Brain pericyte (primary cell): Measurements from ENCODE around the gene PCDHGB2.
"Not testable (repeated sequence)": the region's sequence is repeated elsewhere in the genome, so short reads cannot be mapped to it uniquely, and the experiment has no call there.

Experiments
- DNase-seq: peaks from one replicate; pipeline ENCODE4 v3.0.0-alpha.2; 2012; ENCODE audit warnings: low read depth, low spot score

Gene PCDHGB2

DNA sequence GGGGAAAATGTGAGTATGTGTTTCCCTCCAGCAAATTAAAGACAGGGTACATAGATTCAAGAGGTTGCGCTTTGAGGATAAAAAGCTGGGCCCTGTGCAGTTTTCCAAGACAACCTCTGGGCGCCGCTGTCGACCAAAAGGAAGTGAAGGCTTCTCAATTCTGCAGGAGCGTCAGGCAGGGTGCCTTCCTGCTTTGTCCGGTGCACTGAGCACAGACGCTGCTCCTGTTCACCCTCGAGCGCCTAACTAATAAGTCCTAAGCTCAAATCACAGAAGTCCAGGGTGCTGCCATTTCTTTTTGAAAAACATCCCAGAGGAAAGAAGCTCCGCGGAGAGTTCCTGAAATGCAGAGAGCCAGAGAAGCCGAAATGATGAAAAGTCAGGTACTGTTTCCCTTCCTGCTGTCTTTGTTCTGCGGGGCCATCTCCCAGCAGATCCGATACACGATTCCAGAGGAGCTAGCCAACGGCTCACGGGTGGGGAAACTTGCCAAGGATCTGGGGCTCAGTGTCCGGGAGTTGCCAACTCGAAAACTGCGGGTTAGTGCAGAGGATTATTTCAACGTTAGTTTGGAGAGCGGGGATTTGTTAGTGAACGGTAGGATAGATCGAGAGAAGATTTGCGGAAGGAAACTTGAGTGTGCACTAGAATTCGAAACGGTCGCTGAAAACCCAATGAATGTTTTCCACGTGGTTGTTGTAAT lies 9.7 kb upstream of the PCDHGB2 start, which contains the start of gene PCDHGB1:
Gene PCDHGB1, plus strand, starts transcription at position 183 of the 703 bp plus-strand sequence. Its CDS starts 162 bp downstream, at position 345.
- no peak for DNase-seq

GRCh38 chr5:141351591-141351990 lies 8.2 kb upstream of the PCDHGB2 start:
- DNase-seq = no peak

DNA sequence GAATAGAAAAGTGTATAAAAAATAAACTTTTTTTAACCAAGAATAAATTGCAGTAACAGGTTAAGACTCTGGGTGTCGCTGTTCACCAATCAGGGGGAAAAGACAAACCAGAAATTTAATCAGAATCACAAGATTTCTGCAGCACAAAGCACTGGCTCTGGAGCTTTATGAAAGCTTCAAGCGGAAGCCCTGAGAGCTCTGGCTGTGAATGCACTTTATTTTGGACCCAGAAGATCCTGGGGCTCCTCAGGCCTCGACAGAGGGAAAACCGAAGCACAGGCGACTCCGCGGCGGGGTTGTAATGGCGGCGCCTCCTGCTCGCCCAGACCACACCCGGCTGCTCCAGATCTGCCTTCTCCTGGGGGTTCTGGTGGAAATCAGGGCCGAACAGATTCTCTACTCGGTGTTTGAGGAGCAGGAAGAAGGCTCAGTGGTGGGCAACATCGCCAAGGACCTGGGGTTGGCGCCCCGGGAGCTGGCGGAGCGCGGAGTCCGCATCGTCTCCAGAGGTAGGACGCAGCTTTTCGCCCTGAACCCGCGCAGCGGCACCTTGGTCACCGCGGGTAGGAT lies 4.8 kb upstream of the PCDHGB2 start, which contains the start of gene PCDHGA4:
Gene PCDHGA4, plus strand, starts transcription at position 122 of the 570 bp plus-strand sequence. Its CDS starts 87 bp downstream, at position 209.
- DNase-seq = no peak

- DNase-seq = no peak
These were observed 4.2 kb upstream of the PCDHGB2 start for GRCh38 chr5:141355641-141356040.

DNA sequence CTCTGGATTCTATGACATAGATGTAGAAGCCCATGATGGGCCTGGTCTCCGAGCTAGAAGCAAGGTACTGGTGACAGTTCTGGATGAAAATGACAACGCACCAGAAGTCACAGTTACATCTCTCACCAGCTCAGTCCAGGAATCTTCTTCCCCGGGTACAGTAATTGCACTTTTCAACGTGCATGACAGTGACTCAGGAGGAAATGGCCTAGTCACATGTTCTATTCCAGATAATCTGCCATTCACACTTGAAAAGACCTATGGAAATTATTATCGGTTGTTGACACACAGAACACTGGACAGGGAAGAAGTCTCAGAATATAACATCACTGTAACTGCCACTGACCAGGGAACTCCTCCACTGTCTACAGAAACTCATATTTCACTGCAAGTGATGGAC lies 3.7 kb upstream of the PCDHGB2 start:
- no peak for DNase-seq

DNA sequence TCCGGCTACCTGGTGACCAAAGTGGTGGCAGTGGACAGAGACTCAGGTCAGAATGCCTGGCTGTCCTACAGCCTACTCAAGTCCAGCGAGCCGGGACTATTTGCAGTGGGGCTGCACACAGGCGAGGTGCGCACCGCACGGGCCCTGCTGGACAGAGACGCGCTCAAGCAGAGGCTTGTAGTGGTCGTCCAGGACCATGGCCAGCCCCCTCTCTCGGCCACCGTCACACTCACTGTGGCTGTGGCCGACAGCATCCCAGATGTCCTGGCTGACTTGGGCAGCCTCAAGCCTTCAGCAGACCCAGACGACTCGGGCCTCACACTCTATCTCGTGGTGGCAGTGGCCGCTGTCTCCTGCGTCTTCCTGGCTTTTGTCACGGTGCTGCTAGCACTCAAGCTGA lies 2.8 kb upstream of the PCDHGB2 start:
- no peak for DNase-seq

GRCh38 chr5:141360685-141361084 lies 891 bp downstream of the PCDHGB2 start:
- no peak for DNase-seq

- DNase-seq = no peak
These were observed 2.9 kb downstream of the PCDHGB2 start for GRCh38 chr5:141362719-141363118.

DNA sequence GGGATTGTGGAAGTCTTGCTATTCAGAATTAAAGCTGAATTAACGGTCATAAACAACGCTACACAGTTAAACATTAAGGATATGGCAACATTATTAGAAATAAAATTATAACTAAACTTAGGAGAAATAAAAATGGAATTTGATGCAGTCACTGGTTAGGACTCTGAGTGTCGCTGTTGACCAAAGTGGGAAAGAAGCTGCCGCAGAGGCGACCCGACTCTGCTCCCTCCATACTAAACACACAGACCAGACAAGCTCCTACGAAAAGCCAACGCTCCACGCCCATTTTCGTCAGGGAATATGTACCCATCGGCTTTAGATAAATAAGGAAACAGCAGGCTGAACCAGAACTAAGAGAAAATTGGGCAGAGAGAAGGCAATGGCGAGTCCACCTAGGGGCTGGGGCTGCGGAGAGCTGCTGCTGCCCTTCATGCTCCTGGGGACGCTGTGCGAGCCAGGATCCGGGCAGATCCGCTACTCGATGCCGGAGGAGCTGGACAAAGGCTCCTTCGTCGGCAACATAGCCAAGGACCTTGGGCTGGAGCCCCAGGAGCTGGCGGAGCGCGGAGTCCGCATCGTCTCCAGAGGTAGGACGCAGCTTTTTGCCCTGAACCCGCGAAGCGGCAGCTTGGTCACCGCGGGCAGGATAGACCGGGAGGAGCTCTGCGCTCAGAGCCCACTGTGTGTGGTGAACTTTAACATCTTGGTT lies 4.3 kb downstream of the PCDHGB2 start, which contains the start of gene PCDHGA5:
Gene PCDHGA5, plus strand, starts transcription at position 211 of the 709 bp plus-strand sequence. Its CDS starts 169 bp downstream, at position 380.
- no peak for DNase-seq

DNA sequence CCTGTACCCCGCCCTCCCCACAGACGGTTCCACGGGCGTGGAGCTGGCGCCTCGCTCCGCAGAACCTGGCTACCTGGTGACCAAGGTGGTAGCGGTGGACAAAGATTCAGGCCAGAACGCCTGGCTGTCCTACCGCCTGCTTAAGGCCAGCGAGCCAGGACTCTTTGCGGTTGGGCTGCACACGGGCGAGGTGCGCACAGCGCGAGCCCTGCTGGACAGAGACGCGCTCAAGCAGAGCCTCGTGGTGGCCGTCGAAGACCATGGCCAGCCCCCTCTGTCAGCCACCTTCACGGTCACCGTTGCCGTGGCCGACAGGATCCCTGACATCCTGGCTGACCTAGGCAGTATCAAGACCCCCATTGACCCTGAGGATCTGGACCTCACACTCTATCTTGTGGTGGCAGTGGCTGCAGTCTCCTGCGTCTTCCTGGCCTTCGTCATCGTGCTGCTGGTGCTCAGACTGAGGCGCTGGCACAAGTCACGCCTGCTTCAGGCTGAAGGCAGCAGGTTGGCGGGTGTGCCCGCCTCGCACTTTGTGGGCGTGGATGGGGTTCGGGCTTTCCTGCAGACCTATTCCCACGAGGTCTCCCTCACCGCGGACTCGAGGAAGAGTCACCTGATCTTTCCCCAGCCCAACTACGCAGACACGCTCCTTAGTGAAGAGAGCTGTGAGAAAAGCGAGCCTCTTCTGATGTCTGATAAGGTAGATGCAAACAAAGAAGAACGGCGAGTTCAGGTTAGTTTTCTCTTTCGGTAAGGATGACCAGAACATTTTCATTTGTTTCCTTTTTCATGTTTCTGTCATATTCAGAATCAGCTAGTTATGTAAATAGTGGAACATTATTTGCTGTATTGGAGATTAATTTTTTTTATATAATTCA lies 6.5 kb downstream of the PCDHGB2 start:
- no peak for DNase-seq

- DNase-seq = no peak
These were observed 10.4 kb downstream of the PCDHGB2 start, which contains the start of gene PCDHGB3 for GRCh38 chr5:141369994-141370848. PCDHGB3 (plus strand) TSS chr5:141370242; CDS start chr5:141370395, 153 bp downstream.

GRCh38 chr5:141371572-141372475 lies 12.0 kb downstream of the PCDHGB2 start:
- no peak for DNase-seq

GRCh38 chr5:141373673-141374317 lies 14.0 kb downstream of the PCDHGB2 start, which contains the start of gene PCDHGA6:
PCDHGA6 (plus strand) TSS chr5:141373891; CDS start chr5:141374084, 193 bp downstream.
- DNase-seq = no peak

- no peak for DNase-seq
These were observed 14.8 kb downstream of the PCDHGB2 start for GRCh38 chr5:141374627-141375026.

GRCh38 chr5:141375444-141376155 lies 15.8 kb downstream of the PCDHGB2 start:
- not testable (repeated sequence) for DNase-seq

GRCh38 chr5:141382469-141383294 lies 22.9 kb downstream of the PCDHGB2 start, which contains the start of gene PCDHGA7:
PCDHGA7 (plus strand) TSS chr5:141382742; CDS start chr5:141382900, 158 bp downstream.
- DNase-seq = no peak

DNA sequence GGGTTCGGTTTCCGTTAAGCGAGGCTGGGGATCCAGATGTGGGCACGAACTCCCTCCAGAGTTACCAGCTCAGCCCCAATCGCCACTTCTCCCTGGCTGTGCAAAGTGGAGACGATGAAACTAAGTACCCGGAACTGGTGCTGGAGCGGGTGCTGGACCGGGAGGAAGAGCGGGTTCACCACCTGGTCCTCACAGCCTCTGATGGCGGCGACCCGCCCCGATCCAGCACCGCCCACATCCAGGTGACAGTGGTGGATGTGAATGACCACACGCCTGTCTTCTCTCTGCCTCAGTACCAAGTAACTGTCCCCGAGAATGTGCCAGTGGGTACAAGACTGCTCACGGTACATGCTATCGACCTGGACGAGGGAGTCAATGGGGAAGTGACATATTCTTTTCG lies 23.6 kb downstream of the PCDHGB2 start:
- no peak for DNase-seq
